ENCODE results near the gene C5orf63.
"Not testable (repeated sequence)": the region's sequence is repeated elsewhere in the genome, so short reads cannot be mapped to it uniquely, and the experiment has no call there.

- not testable (repeated sequence) for TF ChIP-seq POLR2A (IDR thresholded peaks at IDR 0.05; ENCODE audit: low read depth, low read length); HCFC1 (IDR thresholded peaks at IDR 0.05; ENCODE audit: low read length); MEF2A (IDR thresholded peaks at IDR 0.05; ENCODE audit: insufficient read depth, low read depth, low read length); ESRRA (IDR thresholded peaks at IDR 0.05; ENCODE audit: low read length); BCL11A (IDR thresholded peaks at IDR 0.05; ENCODE audit: low read depth, low read length); NFYB (IDR thresholded peaks at IDR 0.05; ENCODE audit: insufficient read depth, low read depth, low read length); ZNF274 (IDR thresholded peaks at IDR 0.05; ENCODE audit: insufficient read depth, insufficient read length); EP300 (IDR thresholded peaks at IDR 0.05; ENCODE audit: borderline replicate concordance in 1 of 2, control insufficient read depth in 1 of 2, low read depth in 2 of 2, low read length in 2 of 2); CTCF (IDR thresholded peaks at IDR 0.05 in 2 of 3, conservative IDR thresholded peaks at IDR 0.05 in 1 of 3; ENCODE audit: control insufficient read depth in 2 of 3, extremely low read depth in 1 of 3, insufficient read depth in 1 of 3, low read depth in 3 of 3, low read length in 3 of 3); BACH1 (IDR thresholded peaks at IDR 0.05; ENCODE audit: borderline replicate concordance); RAD51 (IDR thresholded peaks at IDR 0.05); POLR2AphosphoS5 (IDR thresholded peaks at IDR 0.05; ENCODE audit: low read length)
Observed at GRCh38 chr5:127108624-127109260, 35.4 kb upstream of the C5orf63 start.

Data from GM12878 (cell line).